Bone marrow (tissue), 2 donors: ENCODE measurements around the gene ACER3.

Experiments
- DNase-seq, 2 donors: peaks; one replicate each; lab custom pipeline; 2025; lab: John Stamatoyannopoulos, UW

ACER3 gene

GRCh38 chr11:77075425-77075905, 214.7 kb downstream of the ACER3 start:
- no peak for DNase-seq
